Fibroblast of lung (primary cell): Measurements from ENCODE around the gene ZNF653. TPM values are rescaled to one million over a fixed set of nuclear protein-coding genes. Genes with fewer than 3 reads are reported as not detected.
A peak's percentile ranks its signal among the peaks of the same experiment; 100 is the strongest.

Experiments used
- DNase-seq, 2 donors: peaks; one replicate each; pipeline versions ENCODE4 v3.0.0 to v3.0.0-alpha.2; 2010; ENCODE audit warnings: low read depth in 2 of 2
- H2AFZ ChIP-seq: 2 replicates; pipeline ENCODE4 v1.5.1; 2012; ENCODE audit warnings: low read length, control low read depth, inconsistent platforms
- H3K27ac ChIP-seq: 2 replicates; pipeline ENCODE4 v1.5.1; 2011; ENCODE audit warnings: low read length, control low read depth; ENCODE audit not compliant: insufficient read depth
- H3K27me3 ChIP-seq: 2 replicates; pipeline ENCODE4 v1.5.1; 2011; ENCODE audit warnings: mild to moderate bottlenecking, low read length; ENCODE audit not compliant: control insufficient read depth, insufficient read depth
- H3K36me3 ChIP-seq: 2 replicates; pipeline ENCODE4 v1.5.1; 2011; ENCODE audit warnings: low read length; ENCODE audit not compliant: control insufficient read depth, insufficient read depth
- H3K4me1 ChIP-seq: 2 replicates; pipeline ENCODE4 v1.5.1; 2011; ENCODE audit warnings: low read length; ENCODE audit not compliant: control insufficient read depth, insufficient read depth; ENCODE audit errors: extremely low read depth
- H3K4me2 ChIP-seq: 2 replicates; pipeline ENCODE4 v1.5.1; 2011; ENCODE audit warnings: low read length, control low read depth; ENCODE audit not compliant: insufficient read depth; ENCODE audit errors: extremely low read depth
- H3K4me3 ChIP-seq, 4 experiments: fragments of 200-600 bp in 1 of 4; sonication (generic) in 1 of 4; replicated peaks in 1 of 4; 2 replicates each; pipeline ENCODE4 v1.5.1; 2011 to 2016; ENCODE audit warnings: low read length in 4 of 4, low read depth in 3 of 4, mild to moderate bottlenecking in 3 of 4, control low read depth in 2 of 4, inconsistent platforms in 1 of 4, mixed read lengths in 1 of 4; ENCODE audit not compliant: insufficient read depth in 1 of 4; ENCODE audit errors: control extremely low read depth in 1 of 4
- H3K79me2 ChIP-seq: 2 replicates; pipeline ENCODE4 v1.5.1; 2012; ENCODE audit warnings: mild to moderate bottlenecking, low read length, inconsistent platforms; ENCODE audit not compliant: control insufficient read depth, insufficient read depth
- H3K9ac ChIP-seq: 2 replicates; pipeline ENCODE4 v1.5.1; 2011; ENCODE audit warnings: mild to moderate bottlenecking, low read length, control low read depth; ENCODE audit not compliant: insufficient read depth
- H3K9me3 ChIP-seq: 2 replicates; pipeline ENCODE4 v1.5.1; 2012; ENCODE audit warnings: low read depth, low read length; ENCODE audit not compliant: control insufficient read depth, insufficient read depth
- H4K20me1 ChIP-seq: 2 replicates; pipeline ENCODE4 v1.5.1; 2011; ENCODE audit warnings: low read length; ENCODE audit not compliant: control insufficient read depth, insufficient read depth; ENCODE audit errors: extremely low read depth
- CTCF ChIP-seq, 2 donors: IDR thresholded peaks in 1 of 2; conservative IDR thresholded peaks in 1 of 2; 1 replicate in 1 of 2; 2 replicates in 1 of 2; pipeline ENCODE4 v1.5.1; 2011 to 2012; ENCODE audit warnings: low read length in 2 of 2, control low read depth in 1 of 2, inconsistent platforms in 1 of 2, low read depth in 1 of 2, mild to moderate bottlenecking in 1 of 2
- EZH2 ChIP-seq: IDR thresholded peaks from 2 replicates; pipeline ENCODE4 v1.5.1; 2012; ENCODE audit warnings: low read length, control low read depth, mild to moderate bottlenecking; ENCODE audit errors: missing control alignments
- polyA plus RNA-seq, 2 donors: library from polyadenylated mRNA; depleted of rRNA in 1 of 2; stranded (reverse) in 1 of 2; unstranded in 1 of 2; fragments of >200 nt; gene quantifications; 2 replicates each; pipeline ENCODE4 v1.2.1, GENCODE V29; 2011 to 2012; ENCODE audit warnings: missing spikeins in 1 of 2
- total RNA-seq: library from RNA; depleted of rRNA; stranded (reverse); fragments of >200 nt; gene quantifications from 2 replicates; pipeline ENCODE4 v1.2.1, GENCODE V29; 2014

Gene ZNF653
- total and polyA plus RNA-seq, 2 donors (not counting 1 experiment from before 2014, with no cell fraction given), result 3.1 to 3.5 TPM

GRCh38 chr19:11447347-11448262 lies 58.0 kb downstream of the ZNF653 start:
- Histone ChIP-seq H3K4me1 (peaks cover 2% of the 10 kb centered on the region), H3K4me3 (no peak overlapping the region), H2AFZ (no peak overlapping the region), H3K9ac (no peak overlapping the region), H3K79me2 (no peaks in the 10 kb centered on the region), H3K27ac (no peak overlapping the region), H3K36me3 (peaks cover 27% of the 10 kb centered on the region), H3K27me3 (no peaks in the 10 kb centered on the region), H3K4me2 (no peak overlapping the region), H3K9me3 (no peaks in the 10 kb centered on the region), H4K20me1 (no peaks in the 10 kb centered on the region)
- DNase-seq, result no peak
- no peak for TF ChIP-seq EZH2
- no peak for TF ChIP-seq CTCF (conservative IDR thresholded peaks at IDR 0.05 in 1 of 2, IDR thresholded peaks at IDR 0.05 in 1 of 2; ENCODE audit: low read depth in 1 of 2, low read length in 2 of 2)

GRCh38 chr19:11446652-11447301 lies 58.9 kb downstream of the ZNF653 start:
- Histone ChIP-seq H3K79me2 (no peaks in the 10 kb centered on the region), H3K9me3 (no peaks in the 10 kb centered on the region), H3K4me1 (peaks cover 2% of the 10 kb centered on the region), H3K4me2 (no peak overlapping the region), H3K27me3 (no peaks in the 10 kb centered on the region), H3K4me3 (no peak overlapping the region), H4K20me1 (no peaks in the 10 kb centered on the region), H3K36me3 (peaks cover 32% of the 10 kb centered on the region), H2AFZ (no peak overlapping the region), H3K9ac (no peak overlapping the region), H3K27ac (no peak overlapping the region)
- TF ChIP-seq CTCF (conservative IDR thresholded peaks at IDR 0.05 in 1 of 2, IDR thresholded peaks at IDR 0.05 in 1 of 2; ENCODE audit: low read depth in 1 of 2, low read length in 2 of 2), result peak; percentile 67 to 69
- no peak for TF ChIP-seq EZH2
- DNase-seq, result peak in 1 of 2 donors; percentile 27

- Histone ChIP-seq H3K4me2 (no peak overlapping the region), H3K36me3 (peaks cover 38% of the 10 kb centered on the region), H3K4me1 (peaks cover 2% of the 10 kb centered on the region), H3K9me3 (no peaks in the 10 kb centered on the region), H3K79me2 (no peaks in the 10 kb centered on the region), H3K27me3 (no peaks in the 10 kb centered on the region), H3K4me3 (no peak overlapping the region), H4K20me1 (no peaks in the 10 kb centered on the region), H3K9ac (no peak overlapping the region), H2AFZ (no peak overlapping the region), H3K27ac (no peak overlapping the region)
- DNase-seq, result no peak
- TF ChIP-seq CTCF (conservative IDR thresholded peaks at IDR 0.05 in 1 of 2, IDR thresholded peaks at IDR 0.05 in 1 of 2; ENCODE audit: low read depth in 1 of 2, low read length in 2 of 2), result no peak
- no peak for TF ChIP-seq EZH2
Measured at GRCh38 chr19:11446271-11446651, 59.4 kb downstream of the ZNF653 start.
